H9 (cell line): ENCODE measurements around the gene PPP1R26. TPM values are rescaled to one million over a fixed set of nuclear protein-coding genes. Genes with fewer than 3 reads are reported as not detected.

Experiments used
- DNase-seq: peaks from one replicate; pipeline ENCODE4 v3.0.0-alpha.2; 2017
- H2AFZ ChIP-seq: one replicate; pipeline ENCODE4 v1.6.1; 2013; ENCODE audit warnings: mild to moderate bottlenecking, low read length, control low read depth, moderate library complexity
- H2AK5ac ChIP-seq: 2 replicates; pipeline ENCODE4 v1.6.1; 2013; ENCODE audit warnings: low read length, control low read depth, mixed read lengths; ENCODE audit not compliant: insufficient read length
- H2BK120ac ChIP-seq: one replicate; pipeline ENCODE4 v1.6.1; 2013; ENCODE audit warnings: low read depth, mild to moderate bottlenecking, low read length, control low read depth, inconsistent platforms; ENCODE audit not compliant: poor library complexity, severe bottlenecking
- H2BK12ac ChIP-seq: 2 replicates; pipeline ENCODE4 v1.6.1; 2013; ENCODE audit warnings: low read length, control low read depth, mixed read lengths, low read depth; ENCODE audit not compliant: insufficient read length
- H2BK15ac ChIP-seq: 2 replicates; pipeline ENCODE4 v1.6.1; 2013; ENCODE audit warnings: low read depth, low read length, control low read depth
- H2BK20ac ChIP-seq: one replicate; pipeline ENCODE4 v1.6.1; 2013; ENCODE audit warnings: low read depth, mild to moderate bottlenecking, low read length, control low read depth, inconsistent platforms; ENCODE audit not compliant: poor library complexity, severe bottlenecking
- H2BK5ac ChIP-seq: 2 replicates; pipeline ENCODE4 v1.6.1; 2013; ENCODE audit warnings: low read length, control low read depth, mixed read lengths; ENCODE audit not compliant: insufficient read length
- H3K14ac ChIP-seq: 2 replicates; pipeline ENCODE4 v1.6.1; 2013; ENCODE audit warnings: low read length, control low read depth; ENCODE audit not compliant: insufficient read depth
- H3K18ac ChIP-seq: 2 replicates; pipeline ENCODE4 v1.6.1; 2013; ENCODE audit warnings: low read depth, mild to moderate bottlenecking, mixed read lengths, low read length, control low read depth; ENCODE audit not compliant: insufficient read length
- H3K23ac ChIP-seq: 2 replicates; pipeline ENCODE4 v1.6.1; 2013; ENCODE audit warnings: low read length, control low read depth, mixed read lengths, low read depth; ENCODE audit not compliant: insufficient read length
- H3K23me2 ChIP-seq: 2 replicates; pipeline ENCODE4 v1.6.1; 2013; ENCODE audit warnings: low read depth, mild to moderate bottlenecking, mixed read lengths, low read length, control low read depth; ENCODE audit not compliant: insufficient read length, poor library complexity, severe bottlenecking
- H3K27ac ChIP-seq: 2 replicates; pipeline ENCODE4 v1.5.1; 2013; ENCODE audit warnings: low read length, control low read depth, mixed read lengths, low read depth; ENCODE audit not compliant: insufficient read length
- H3K27me3 ChIP-seq: 2 replicates; pipeline ENCODE4 v1.6.1; 2013; ENCODE audit warnings: low read length, control low read depth, inconsistent platforms; ENCODE audit not compliant: insufficient read depth
- H3K4ac ChIP-seq: 2 replicates; pipeline ENCODE4 v1.6.1; 2013; ENCODE audit warnings: low read depth, mild to moderate bottlenecking, control low read depth, inconsistent platforms, low read length, moderate library complexity
- H3K4me1 ChIP-seq: 2 replicates; pipeline ENCODE4 v1.6.1; 2013; ENCODE audit warnings: low read length, control low read depth, inconsistent platforms; ENCODE audit not compliant: insufficient read depth
- H3K4me2 ChIP-seq: 2 replicates; pipeline ENCODE4 v1.6.1; 2013; ENCODE audit warnings: low read length, control low read depth, mixed read lengths; ENCODE audit not compliant: insufficient read length, insufficient read depth
- H3K56ac ChIP-seq: 2 replicates; pipeline ENCODE4 v1.6.1; 2013; ENCODE audit warnings: low read depth, mild to moderate bottlenecking, mixed read lengths, low read length, control low read depth; ENCODE audit not compliant: insufficient read length
- H3K79me1 ChIP-seq: 2 replicates; pipeline ENCODE4 v1.6.1; 2013; ENCODE audit warnings: low read depth, mild to moderate bottlenecking, moderate library complexity, low read length, control low read depth, inconsistent platforms; ENCODE audit not compliant: insufficient read depth, poor library complexity, severe bottlenecking
- H3K79me2 ChIP-seq: 2 replicates; pipeline ENCODE4 v1.6.1; 2013; ENCODE audit warnings: low read length, control low read depth, inconsistent platforms; ENCODE audit not compliant: insufficient read depth
- H3K9ac ChIP-seq: 2 replicates; pipeline ENCODE4 v1.6.1; 2013; ENCODE audit warnings: low read length, control low read depth, mixed read lengths; ENCODE audit not compliant: insufficient read length; ENCODE audit errors: extremely low read depth
- H3K9me3 ChIP-seq: one replicate; pipeline ENCODE4 v1.6.1; 2013; ENCODE audit warnings: low read depth, low read length, inconsistent platforms; ENCODE audit not compliant: control insufficient read depth
- H3T11ph ChIP-seq: one replicate; pipeline ENCODE4 v1.6.1; 2013; ENCODE audit warnings: mild to moderate bottlenecking, low read length, control low read depth, inconsistent platforms
- H4K20me1 ChIP-seq: one replicate; pipeline ENCODE4 v1.6.1; 2013; ENCODE audit not compliant: control insufficient read depth, insufficient read length, insufficient read depth
- H4K5ac ChIP-seq: 2 replicates; pipeline ENCODE4 v1.6.1; 2013; ENCODE audit warnings: low read depth, mild to moderate bottlenecking, mixed read lengths, low read length, control low read depth; ENCODE audit not compliant: insufficient read length
- H4K8ac ChIP-seq: replicated peaks from 2 replicates; pipeline ENCODE4 v1.6.1; 2013; ENCODE audit warnings: low read length, control low read depth, mixed read lengths, low read depth; ENCODE audit not compliant: insufficient read length
- H4K91ac ChIP-seq: 2 replicates; pipeline ENCODE4 v1.6.1; 2013; ENCODE audit warnings: low read depth, mild to moderate bottlenecking, moderate library complexity, mixed read lengths, low read length, control low read depth; ENCODE audit not compliant: insufficient read length
- H3K27ac Mint-ChIP-seq, 3 experiments: 2 replicates in 2 of 3; 3 replicates in 1 of 3; pipeline ENCODE4 v1.8.0; 2020 to 2021; ENCODE audit warnings: mixed read lengths in 3 of 3, mild to moderate bottlenecking in 1 of 3, moderate library complexity in 1 of 3
- H3K27me3 Mint-ChIP-seq: 2 replicates; pipeline ENCODE4 v1.8.0; 2021; ENCODE audit warnings: low read depth, mild to moderate bottlenecking, moderate library complexity, mixed read lengths
- H3K36me3 Mint-ChIP-seq, 3 experiments: 2 replicates in 2 of 3; 3 replicates in 1 of 3; pipeline ENCODE4 v1.8.0; 2020 to 2021; ENCODE audit warnings: low read depth in 3 of 3, mixed read lengths in 3 of 3; ENCODE audit not compliant: insufficient read depth in 1 of 3
- H3K4me1 Mint-ChIP-seq, 2 experiments: 2 replicates each; pipeline ENCODE4 v1.8.0; 2020; ENCODE audit warnings: mixed read lengths in 2 of 2
- H3K4me3 Mint-ChIP-seq, 2 experiments: 2 replicates in 1 of 2; 3 replicates in 1 of 2; pipeline ENCODE4 v1.8.0; 2020 to 2021; ENCODE audit warnings: mild to moderate bottlenecking in 2 of 2, mixed read lengths in 2 of 2, moderate library complexity in 1 of 2
- H3K9me3 Mint-ChIP-seq, 2 experiments: 2 replicates in 1 of 2; 3 replicates in 1 of 2; pipeline ENCODE4 v1.8.0; 2020; ENCODE audit warnings: mild to moderate bottlenecking in 2 of 2, mixed read lengths in 2 of 2, moderate library complexity in 1 of 2
- WGBS: extraction: QIAGEN DNeasy Blood & Tissue Kit; methylation state at CpG from one replicate; pipeline ENCODE4 v1.1.7; 2013; ENCODE audit warnings: missing lambda C conversion rate, low lambda C conversion rate, mixed read lengths; ENCODE audit not compliant: insufficient read length; ENCODE audit errors: extremely low coverage; 5-methylcytosine and 5-hydroxymethylcytosine counted together
- total RNA-seq: library from RNA; stranded (reverse); gene quantifications from 2 replicates; pipeline ENCODE4 v1.2.1, GENCODE V29; 2021
- TF ChIP-seq, protein P1 (sequence below): fragments of 200-600 bp; sonication (generic); conservative IDR thresholded peaks from 3 replicates; pipeline ENCODE4 v1.8.0; 2021; ENCODE audit warnings: antibody characterized with exemption, mild to moderate bottlenecking

The PPP1R26 gene
- total RNA-seq, 1 experiment from 2014 or later = 38.0 TPM

DNA sequence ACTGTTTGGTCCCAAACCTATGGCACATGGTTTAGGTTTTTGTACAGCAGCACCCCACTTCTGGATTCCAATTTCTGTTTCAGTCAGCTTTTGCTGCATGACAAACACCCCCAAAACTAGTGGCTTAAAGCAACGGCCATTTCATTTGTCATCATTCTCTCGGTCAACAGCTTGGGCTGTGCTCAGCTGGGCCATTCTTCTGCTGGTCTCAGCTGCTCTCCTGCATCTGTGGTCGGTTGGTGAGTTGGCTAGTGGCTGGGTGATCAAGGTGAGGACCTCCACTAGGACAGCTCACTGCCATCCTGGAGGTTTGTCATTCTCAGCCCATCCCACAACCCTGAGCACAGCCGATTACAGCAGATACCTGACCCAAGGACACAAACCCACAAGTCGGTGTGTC lies 24.8 kb upstream of the PPP1R26 start:
- no peak overlapping the region for H3K9ac ChIP-seq
- no peaks in the 10 kb centered on the region for H3K27me3 ChIP-seq
- no peak overlapping the region for H3K27ac Mint-ChIP-seq
- no peak overlapping the region for H2BK15ac ChIP-seq
- no peaks in the 10 kb centered on the region for H3K9me3 ChIP-seq
- no peak overlapping the region for H3K23ac ChIP-seq
- no peak overlapping the region for H3K4ac ChIP-seq
- 0 out of 4 replicates have a peak, but pooled peaks cover 0 to 6% of the 10 kb centered on the region in 2 experiments for H3K4me1 Mint-ChIP-seq
- H3K4me3 Mint-ChIP-seq = no peak overlapping the region
- TF ChIP-seq, protein P1, sequence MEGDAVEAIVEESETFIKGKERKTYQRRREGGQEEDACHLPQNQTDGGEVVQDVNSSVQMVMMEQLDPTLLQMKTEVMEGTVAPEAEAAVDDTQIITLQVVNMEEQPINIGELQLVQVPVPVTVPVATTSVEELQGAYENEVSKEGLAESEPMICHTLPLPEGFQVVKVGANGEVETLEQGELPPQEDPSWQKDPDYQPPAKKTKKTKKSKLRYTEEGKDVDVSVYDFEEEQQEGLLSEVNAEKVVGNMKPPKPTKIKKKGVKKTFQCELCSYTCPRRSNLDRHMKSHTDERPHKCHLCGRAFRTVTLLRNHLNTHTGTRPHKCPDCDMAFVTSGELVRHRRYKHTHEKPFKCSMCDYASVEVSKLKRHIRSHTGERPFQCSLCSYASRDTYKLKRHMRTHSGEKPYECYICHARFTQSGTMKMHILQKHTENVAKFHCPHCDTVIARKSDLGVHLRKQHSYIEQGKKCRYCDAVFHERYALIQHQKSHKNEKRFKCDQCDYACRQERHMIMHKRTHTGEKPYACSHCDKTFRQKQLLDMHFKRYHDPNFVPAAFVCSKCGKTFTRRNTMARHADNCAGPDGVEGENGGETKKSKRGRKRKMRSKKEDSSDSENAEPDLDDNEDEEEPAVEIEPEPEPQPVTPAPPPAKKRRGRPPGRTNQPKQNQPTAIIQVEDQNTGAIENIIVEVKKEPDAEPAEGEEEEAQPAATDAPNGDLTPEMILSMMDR = no peak
- no peak overlapping the region for H3T11ph ChIP-seq
- no peak overlapping the region for H3K27ac ChIP-seq
- no peak overlapping the region for H4K5ac ChIP-seq
- no peaks in the 10 kb centered on the region for H3K23me2 ChIP-seq
- H3K79me2 ChIP-seq = no peaks in the 10 kb centered on the region; the same call in 1 of the 2 replicates
- H4K8ac ChIP-seq = no peak overlapping the region
- H2AK5ac ChIP-seq = no peak overlapping the region
- no peak for DNase-seq
- no peak overlapping the region for H2BK12ac ChIP-seq
- H3K4me2 ChIP-seq = no peak overlapping the region
- no peak overlapping the region for H2AFZ ChIP-seq
- H2BK5ac ChIP-seq = no peak overlapping the region
- no peak overlapping the region for H4K91ac ChIP-seq
- no peak overlapping the region for H2BK20ac ChIP-seq
- no peaks in the 10 kb centered on the region for H3K4me1 ChIP-seq
- H3K14ac ChIP-seq = no peak overlapping the region; the same call in 1 of the 2 replicates
- H3K9me3 Mint-ChIP-seq = peaks cover 3 to 8% of the 10 kb centered on the region in 2 experiments; a peak in 3 of 5 replicates
- no peaks in the 10 kb centered on the region for H4K20me1 ChIP-seq
- H3K18ac ChIP-seq = no peak overlapping the region
- peaks cover 4% of the 10 kb centered on the region for H3K27me3 Mint-ChIP-seq
- H3K79me1 ChIP-seq = no peaks in the 10 kb centered on the region
- H2BK120ac ChIP-seq = no peak overlapping the region
- H3K56ac ChIP-seq = no peak overlapping the region
- no peaks in the 10 kb centered on the region; a peak in 1 of 7 replicates for H3K36me3 Mint-ChIP-seq
- WGBS = no CpG with 5 or more reads among the region's 5 CpGs
